ENCODE measurements around the gene MRPL17.

DNA sequence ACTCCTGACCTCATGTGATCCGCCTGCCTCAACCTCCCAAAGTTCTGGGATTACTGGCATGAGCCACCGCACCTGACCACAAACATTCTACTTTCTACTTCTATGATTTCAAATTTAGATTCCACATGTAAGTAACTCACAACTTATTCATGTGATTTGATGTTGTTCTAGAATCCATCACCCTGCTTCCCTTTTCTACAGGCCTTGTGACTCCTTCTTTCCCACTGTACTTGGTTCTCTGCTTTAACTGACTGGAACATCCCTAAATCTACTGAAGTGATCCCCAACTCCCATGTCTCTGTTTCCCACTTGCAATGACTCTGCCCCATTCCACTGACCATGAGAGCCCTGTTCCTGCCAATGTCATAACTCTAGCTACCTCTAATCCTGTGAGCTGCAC, 25.7 kb upstream of the MRPL17 start:
- TF ChIP-seq, protein P1, sequence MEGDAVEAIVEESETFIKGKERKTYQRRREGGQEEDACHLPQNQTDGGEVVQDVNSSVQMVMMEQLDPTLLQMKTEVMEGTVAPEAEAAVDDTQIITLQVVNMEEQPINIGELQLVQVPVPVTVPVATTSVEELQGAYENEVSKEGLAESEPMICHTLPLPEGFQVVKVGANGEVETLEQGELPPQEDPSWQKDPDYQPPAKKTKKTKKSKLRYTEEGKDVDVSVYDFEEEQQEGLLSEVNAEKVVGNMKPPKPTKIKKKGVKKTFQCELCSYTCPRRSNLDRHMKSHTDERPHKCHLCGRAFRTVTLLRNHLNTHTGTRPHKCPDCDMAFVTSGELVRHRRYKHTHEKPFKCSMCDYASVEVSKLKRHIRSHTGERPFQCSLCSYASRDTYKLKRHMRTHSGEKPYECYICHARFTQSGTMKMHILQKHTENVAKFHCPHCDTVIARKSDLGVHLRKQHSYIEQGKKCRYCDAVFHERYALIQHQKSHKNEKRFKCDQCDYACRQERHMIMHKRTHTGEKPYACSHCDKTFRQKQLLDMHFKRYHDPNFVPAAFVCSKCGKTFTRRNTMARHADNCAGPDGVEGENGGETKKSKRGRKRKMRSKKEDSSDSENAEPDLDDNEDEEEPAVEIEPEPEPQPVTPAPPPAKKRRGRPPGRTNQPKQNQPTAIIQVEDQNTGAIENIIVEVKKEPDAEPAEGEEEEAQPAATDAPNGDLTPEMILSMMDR (IDR thresholded peaks at IDR 0.05), result no peak
- TF ChIP-seq POLR2A (IDR thresholded peaks at IDR 0.05) (no peak), POLR2AphosphoS5 (IDR thresholded peaks at IDR 0.05) (no peak)

All from breast epithelium (tissue), 3 donors.